WTC11 (cell line): Measurements from ENCODE around the gene GMIP.

Source experiments
- CTCF ChIP-seq: fragments of 200-600 bp; IDR thresholded peaks from 2 replicates; pipeline ENCODE4 v1.8.0; 2022; ENCODE audit warnings: antibody characterized with exemption
- FOXK1 ChIP-seq: sonication (generic); formaldehyde crosslinking; IDR thresholded peaks from 2 replicates; pipeline ENCODE4 v1.8.0; 2022; ENCODE audit warnings: mild to moderate bottlenecking, moderate library complexity, missing genetic modification reagents
- JUN ChIP-seq: sonication (generic); formaldehyde crosslinking; IDR thresholded peaks from 2 replicates; pipeline ENCODE4 v1.8.0; 2023; ENCODE audit warnings: mild to moderate bottlenecking, missing genetic modification reagents
- MAX ChIP-seq: sonication (generic); formaldehyde crosslinking; IDR thresholded peaks from 2 replicates; pipeline ENCODE4 v1.8.0; 2022; ENCODE audit warnings: mild to moderate bottlenecking, missing genetic modification reagents
- SP1 ChIP-seq: sonication (generic); formaldehyde crosslinking; conservative IDR thresholded peaks from 2 replicates; pipeline ENCODE4 v1.8.1; 2022; ENCODE audit warnings: missing genetic modification reagents
- TCF7 ChIP-seq: sonication (generic); formaldehyde crosslinking; IDR thresholded peaks from 2 replicates; pipeline ENCODE4 v1.8.0; 2022; ENCODE audit warnings: mild to moderate bottlenecking, low read depth, missing genetic modification reagents, moderate library complexity
- USF1 ChIP-seq: sonication (generic); formaldehyde crosslinking; IDR thresholded peaks from 2 replicates; pipeline ENCODE4 v1.8.0; 2022; ENCODE audit warnings: mild to moderate bottlenecking, missing genetic modification reagents
- ZNF138 ChIP-seq: sonication (generic); formaldehyde crosslinking; conservative IDR thresholded peaks from 2 replicates; pipeline ENCODE4 v1.8.1; 2022; ENCODE audit warnings: mild to moderate bottlenecking, moderate library complexity, missing genetic modification reagents
- ZNF416 ChIP-seq: fragments of 250-450 bp; sonication (Bioruptor Pico); IDR thresholded peaks from 2 replicates; pipeline ENCODE4 v1.9.0; 2021; ENCODE audit warnings: mild to moderate bottlenecking, inconsistent platforms

GRCh38 chr19:19649580-19649995 lies 6.1 kb upstream of the GMIP start:
- TF ChIP-seq CTCF (no peak), TCF7 (CRISPR knock-in tag) (no peak), MAX (no peak), ZNF416 (no peak), USF1 (no peak), JUN (CRISPR knock-in tag) (no peak), ZNF138 (CRISPR knock-in tag) (no peak), FOXK1 (CRISPR knock-in tag) (no peak), SP1 (CRISPR knock-in tag) (no peak)
